ENCODE data around the gene MYRF. TPM values are rescaled to one million over a fixed set of nuclear protein-coding genes. Genes with fewer than 3 reads are reported as not detected.

Gene MYRF
- total and polyA plus RNA-seq, 12 donors = 0.13 to 2.6 (median 0.89) TPM

DNA sequence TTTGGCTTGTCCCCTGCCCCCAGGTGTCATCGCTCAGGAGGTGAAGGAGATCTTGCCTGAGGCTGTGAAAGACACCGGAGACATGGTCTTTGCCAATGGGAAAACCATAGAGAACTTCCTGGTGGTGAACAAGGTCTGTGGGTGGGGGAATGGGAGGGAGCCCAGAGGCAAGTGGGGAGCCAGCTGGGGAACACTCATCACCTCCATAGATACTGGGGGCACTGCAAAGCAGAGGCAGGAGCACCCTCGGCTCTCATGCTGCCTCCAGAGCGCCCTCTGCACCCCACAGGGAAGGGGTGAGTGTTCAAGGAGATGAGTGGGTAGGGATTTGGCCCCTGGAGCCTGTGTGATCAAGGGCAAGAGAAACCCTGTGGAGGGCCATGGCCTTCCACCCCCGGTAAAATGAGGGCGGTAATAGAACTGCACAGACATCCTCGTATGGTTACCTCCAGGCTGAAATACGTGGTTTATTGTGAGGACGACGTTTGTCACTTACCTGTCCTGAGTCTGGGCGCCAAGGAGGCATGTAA is 26.0 kb downstream of the MYRF start:
- 83 to 90% (median 87%) methylated on average over 11 of the region's 11 CpGs for WGBS, 4 donors
- Histone ChIP-seq H3K27ac (no peak overlapping the region), H3K9me3 (replicated peaks in 1 of 3) (no peaks in the 10 kb centered on the region), H3K4me3 (no peak overlapping the region), H3K27me3 (no peaks in the 10 kb centered on the region), H3K36me3 (replicated peaks in 1 of 2) (no peaks in the 10 kb centered on the region), H3K4me1 (replicated peaks in 1 of 2) (peaks cover 0 to 11% of the 10 kb centered on the region in 2 donors)
- no peak for DNase-seq
- intact Hi-C loops (cut with DNase I) = no loop called here
- TF ChIP-seq, protein P1, sequence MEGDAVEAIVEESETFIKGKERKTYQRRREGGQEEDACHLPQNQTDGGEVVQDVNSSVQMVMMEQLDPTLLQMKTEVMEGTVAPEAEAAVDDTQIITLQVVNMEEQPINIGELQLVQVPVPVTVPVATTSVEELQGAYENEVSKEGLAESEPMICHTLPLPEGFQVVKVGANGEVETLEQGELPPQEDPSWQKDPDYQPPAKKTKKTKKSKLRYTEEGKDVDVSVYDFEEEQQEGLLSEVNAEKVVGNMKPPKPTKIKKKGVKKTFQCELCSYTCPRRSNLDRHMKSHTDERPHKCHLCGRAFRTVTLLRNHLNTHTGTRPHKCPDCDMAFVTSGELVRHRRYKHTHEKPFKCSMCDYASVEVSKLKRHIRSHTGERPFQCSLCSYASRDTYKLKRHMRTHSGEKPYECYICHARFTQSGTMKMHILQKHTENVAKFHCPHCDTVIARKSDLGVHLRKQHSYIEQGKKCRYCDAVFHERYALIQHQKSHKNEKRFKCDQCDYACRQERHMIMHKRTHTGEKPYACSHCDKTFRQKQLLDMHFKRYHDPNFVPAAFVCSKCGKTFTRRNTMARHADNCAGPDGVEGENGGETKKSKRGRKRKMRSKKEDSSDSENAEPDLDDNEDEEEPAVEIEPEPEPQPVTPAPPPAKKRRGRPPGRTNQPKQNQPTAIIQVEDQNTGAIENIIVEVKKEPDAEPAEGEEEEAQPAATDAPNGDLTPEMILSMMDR (IDR thresholded peaks at IDR 0.05) = no peak
- no peak for TF ChIP-seq POLR2A (IDR thresholded peaks at IDR 0.05)

DNA sequence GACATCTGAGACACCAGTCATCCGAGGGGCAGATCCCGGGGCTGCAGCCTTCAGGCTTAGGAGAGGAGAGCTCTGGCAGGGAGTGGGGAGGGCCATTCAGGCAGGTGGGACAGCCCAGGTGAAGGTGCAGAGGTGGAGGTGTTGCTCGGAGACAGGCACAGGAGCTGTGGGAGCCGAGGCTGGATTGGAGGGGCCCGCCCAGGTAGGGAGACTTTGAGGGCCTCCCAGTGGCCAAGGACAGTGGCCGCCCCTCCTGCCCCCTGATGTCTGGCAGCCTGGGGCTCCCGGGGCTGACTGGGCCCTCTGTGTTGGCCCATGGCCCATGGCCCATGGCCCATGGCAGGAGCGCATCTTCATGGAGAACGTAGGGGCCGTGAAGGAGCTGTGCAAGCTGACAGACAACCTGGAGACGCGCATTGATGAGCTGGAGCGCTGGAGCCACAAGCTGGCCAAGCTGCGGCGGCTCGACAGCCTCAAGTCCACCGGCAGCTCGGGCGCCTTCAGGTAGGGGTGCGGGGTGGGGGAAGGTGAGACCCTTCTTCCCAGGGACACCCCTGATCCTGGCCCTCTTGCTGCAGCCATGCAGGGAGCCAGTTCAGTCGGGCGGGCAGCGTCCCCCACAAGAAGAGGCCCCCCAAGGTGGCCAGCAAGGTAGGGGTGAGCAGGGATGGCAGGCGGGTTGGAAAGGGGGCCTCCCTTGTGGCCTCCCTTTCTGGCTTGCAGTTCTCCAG is 26.6 kb downstream of the MYRF start:
- Histone ChIP-seq H3K4me1 (replicated peaks in 1 of 2) (peaks cover 0 to 11% of the 10 kb centered on the region in 2 donors), H3K27me3 (no peaks in the 10 kb centered on the region), H3K9me3 (replicated peaks in 1 of 3) (no peaks in the 10 kb centered on the region), H3K27ac (no peak overlapping the region), H3K4me3 (no peak overlapping the region), H3K36me3 (replicated peaks in 1 of 2) (no peaks in the 10 kb centered on the region)
- DNase-seq = no peak
- TF ChIP-seq POLR2A (IDR thresholded peaks at IDR 0.05) = no peak
- TF ChIP-seq, protein P1 (IDR thresholded peaks at IDR 0.05) = no peak
- intact Hi-C loops (cut with DNase I) = no loop called here
- 88 to 100% (median 91%) methylated on average over 4 to 24 of the region's 24 CpGs for WGBS, 4 donors

DNA sequence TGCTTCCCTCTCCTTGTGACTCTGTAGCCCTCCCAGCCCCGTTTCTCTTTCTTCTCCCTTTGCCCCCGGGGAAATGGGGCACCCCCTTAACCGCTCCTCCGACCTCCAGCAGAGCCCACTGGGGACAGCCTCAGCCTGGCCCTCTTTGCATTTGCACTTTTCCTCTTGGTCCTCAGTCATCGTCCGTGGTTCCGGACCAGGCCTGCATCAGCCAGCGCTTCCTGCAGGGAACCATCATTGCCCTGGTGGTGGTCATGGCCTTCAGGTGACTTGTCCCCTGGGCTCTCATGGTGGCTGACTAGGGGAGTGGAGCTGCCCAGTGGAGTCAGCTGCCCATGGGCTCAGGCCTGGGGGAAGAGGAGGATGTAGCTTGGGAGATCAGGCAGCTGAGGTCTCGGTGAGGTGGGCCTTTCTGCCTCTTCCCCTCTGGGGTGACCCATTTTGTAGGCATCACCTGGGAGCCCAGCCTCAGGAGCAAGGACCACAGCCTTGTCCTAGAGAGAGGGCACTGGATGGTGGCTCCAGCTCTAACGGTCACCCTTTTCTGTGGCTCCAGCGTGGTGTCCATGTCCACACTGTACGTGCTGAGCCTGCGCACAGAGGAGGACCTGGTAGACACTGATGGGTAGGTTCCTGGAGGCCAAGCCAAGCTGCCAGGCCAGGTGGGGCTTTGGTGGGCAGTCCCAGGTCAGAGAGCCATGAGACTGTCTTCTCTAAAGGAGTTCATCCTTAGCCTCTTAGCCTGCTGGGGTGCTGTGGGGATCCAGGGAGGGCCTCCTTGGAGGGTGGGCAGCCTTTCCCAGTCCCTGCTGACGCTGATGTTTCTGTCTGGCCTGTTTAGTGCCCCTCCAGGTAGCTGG is 27.5 kb downstream of the MYRF start:
- Histone ChIP-seq H3K9me3 (replicated peaks in 1 of 3) (no peaks in the 10 kb centered on the region), H3K4me1 (replicated peaks in 1 of 2) (peaks cover 0 to 11% of the 10 kb centered on the region in 2 donors), H3K27me3 (no peaks in the 10 kb centered on the region), H3K27ac (no peak overlapping the region), H3K4me3 (no peak overlapping the region), H3K36me3 (replicated peaks in 1 of 2) (peaks cover 0 to 6% of the 10 kb centered on the region in 2 donors)
- no peak for DNase-seq
- WGBS, 4 donors = 86 to 99% (median 94%) methylated on average over 10 to 14 of the region's 14 CpGs
- intact Hi-C loops (cut with DNase I) = loop anchor here in 1 of 2 donors (10.0 kb wide), 2 partner anchors 175 to 335 kb away; partner anchors contain the start of gene BEST1
- TF ChIP-seq, protein P1 (IDR thresholded peaks at IDR 0.05) = no peak
- TF ChIP-seq POLR2A (IDR thresholded peaks at IDR 0.05) = no peak

DNA sequence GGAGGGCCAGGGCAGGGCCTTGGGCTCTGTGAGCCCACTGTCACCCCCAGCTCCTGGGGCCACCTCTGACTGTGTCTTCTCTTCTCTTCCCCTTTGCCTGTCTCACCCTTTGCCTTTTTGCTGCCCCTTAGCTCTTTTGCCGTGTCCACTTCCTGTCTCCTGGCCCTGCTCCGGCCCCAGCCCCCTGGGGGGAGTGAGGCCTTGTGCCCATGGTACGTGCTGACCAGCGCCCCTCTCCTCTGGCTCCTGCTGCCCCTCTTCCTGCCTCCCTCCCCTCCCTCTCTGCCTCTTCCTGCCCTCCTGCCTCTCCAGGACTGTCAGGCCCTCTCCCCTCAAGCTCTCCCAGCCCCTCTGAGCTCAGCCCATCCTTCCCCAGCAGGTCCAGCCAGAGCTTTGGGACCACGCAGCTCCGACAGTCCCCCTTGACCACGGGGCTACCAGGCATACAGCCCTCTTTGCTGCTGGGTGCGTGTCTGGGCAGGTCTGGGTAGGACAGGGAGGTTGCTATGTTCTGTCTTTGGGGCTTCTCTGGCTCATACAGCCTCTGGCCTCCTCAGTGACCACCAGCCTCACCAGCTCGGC is 28.2 kb downstream of the MYRF start:
- Histone ChIP-seq H3K4me1 (replicated peaks in 1 of 2) (peaks cover 0 to 11% of the 10 kb centered on the region in 2 donors), H3K4me3 (no peak overlapping the region), H3K9me3 (replicated peaks in 1 of 3) (no peaks in the 10 kb centered on the region), H3K27me3 (no peaks in the 10 kb centered on the region), H3K36me3 (replicated peaks in 1 of 2) (peaks cover 0 to 7% of the 10 kb centered on the region in 2 donors), H3K27ac (no peak overlapping the region)
- no peak for TF ChIP-seq POLR2A (IDR thresholded peaks at IDR 0.05)
- TF ChIP-seq, protein P1 (IDR thresholded peaks at IDR 0.05) = no peak
- WGBS, 4 donors = 80 to 96% (median 82%) methylated on average over 4 to 9 of the region's 9 CpGs
- DNase-seq = no peak
- intact Hi-C loops (cut with DNase I) = loop anchor here in 1 of 2 donors (10.0 kb wide), 2 partner anchors 174 to 334 kb away; partner anchors contain the start of gene BEST1

Data from adrenal gland (tissue), 12 donors.